ENCODE data around the gene PLXDC2. TPM values are rescaled to one million over a fixed set of nuclear protein-coding genes. Genes with fewer than 3 reads are reported as not detected.

The PLXDC2 gene
- total RNA-seq, 1 experiment from 2014 or later, result not detected

GRCh38 chr10:20256969-20257368, 440.7 kb downstream of the PLXDC2 start:
- H3K27me3 ChIP-seq (ENCODE audit: low read length), result no peaks in the 10 kb centered on the region
- CTCF ChIA-PET, result no interaction called here
- no peak overlapping the region for H3K9ac ChIP-seq (ENCODE audit: low read length)
- POLR2A ChIA-PET (ENCODE audit: unreplicated experiment), result no interaction called here
- no peaks in the 10 kb centered on the region for H3K79me2 ChIP-seq (ENCODE audit: low read length)
- DNase-seq, result no peak
- H4K20me1 ChIP-seq (ENCODE audit: low read length), result no peaks in the 10 kb centered on the region
- no peaks in the 10 kb centered on the region for H3K4me1 ChIP-seq (ENCODE audit: insufficient read depth, low read length)
- H3K36me3 ChIP-seq (ENCODE audit: low read depth, low read length), result no peaks in the 10 kb centered on the region
- TF ChIP-seq EZH2 (IDR thresholded peaks at IDR 0.05; ENCODE audit: low read length, unreplicated experiment), result no peak
- TF ChIP-seq EZH2phosphoT487 (IDR thresholded peaks at IDR 0.05; ENCODE audit: borderline replicate concordance, low read length), result no peak
- no peak for TF ChIP-seq CTCF (conservative IDR thresholded peaks at IDR 0.05; ENCODE audit: low read depth, low read length)
- H3K4me3 ChIP-seq (ENCODE audit: low read length), result no peak overlapping the region
- no peak overlapping the region for H2AFZ ChIP-seq (ENCODE audit: low read length)
- no peaks in the 10 kb centered on the region for H3K9me2 ChIP-seq (replicated peaks; ENCODE audit: low read length)
- ATAC-seq, result no peak
- no peak overlapping the region for H3K4me2 ChIP-seq (ENCODE audit: low read length)
- intact Hi-C loops (cut with micrococcal nuclease), result no loop called here
- H3F3A ChIP-seq (ENCODE audit: low read length, unreplicated experiment), result no peaks in the 10 kb centered on the region
- no peak overlapping the region for H3K27ac ChIP-seq (ENCODE audit: low read length)
- no peaks in the 10 kb centered on the region for H3K9me3 ChIP-seq (ENCODE audit: low read length)
- BruUV-seq (replicated peaks), result no TSS peak

- TF ChIP-seq EZH2 (IDR thresholded peaks at IDR 0.05; ENCODE audit: low read length, unreplicated experiment) (no peak), EZH2phosphoT487 (IDR thresholded peaks at IDR 0.05; ENCODE audit: borderline replicate concordance, low read length) (no peak), CTCF (conservative IDR thresholded peaks at IDR 0.05; ENCODE audit: low read depth, low read length) (no peak)
- H4K20me1 ChIP-seq (ENCODE audit: low read length), result no peaks in the 10 kb centered on the region
- no peaks in the 10 kb centered on the region for H3K27me3 ChIP-seq (ENCODE audit: low read length)
- H3K9me3 ChIP-seq (ENCODE audit: low read length), result no peaks in the 10 kb centered on the region
- no TSS peak for BruUV-seq (replicated peaks)
- H3K36me3 ChIP-seq (ENCODE audit: low read depth, low read length), result no peaks in the 10 kb centered on the region
- intact Hi-C loops (cut with micrococcal nuclease), result no loop called here
- ChIA-PET CTCF (no interaction called here), POLR2A (ENCODE audit: unreplicated experiment) (no interaction called here)
- no peaks in the 10 kb centered on the region for H3F3A ChIP-seq (ENCODE audit: low read length, unreplicated experiment)
- no peak overlapping the region for H3K4me2 ChIP-seq (ENCODE audit: low read length)
- H3K79me2 ChIP-seq (ENCODE audit: low read length), result no peaks in the 10 kb centered on the region
- ATAC-seq, result no peak
- H3K27ac ChIP-seq (ENCODE audit: low read length), result no peak overlapping the region
- H3K9me2 ChIP-seq (replicated peaks; ENCODE audit: low read length), result no peaks in the 10 kb centered on the region
- no peak overlapping the region for H2AFZ ChIP-seq (ENCODE audit: low read length)
- H3K9ac ChIP-seq (ENCODE audit: low read length), result no peak overlapping the region
- no peak overlapping the region for H3K4me3 ChIP-seq (ENCODE audit: low read length)
- H3K4me1 ChIP-seq (ENCODE audit: insufficient read depth, low read length), result no peaks in the 10 kb centered on the region
- no peak for DNase-seq
Observed at GRCh38 chr10:20257422-20257821, 441.2 kb downstream of the PLXDC2 start.

GRCh38 chr10:20265146-20265545, 448.9 kb downstream of the PLXDC2 start:
- H4K20me1 ChIP-seq (ENCODE audit: low read length), result no peaks in the 10 kb centered on the region
- ATAC-seq (no peak), DNase-seq (no peak)
- H3K4me3 ChIP-seq (ENCODE audit: low read length), result no peak overlapping the region
- ChIA-PET CTCF (no interaction called here), POLR2A (ENCODE audit: unreplicated experiment) (no interaction called here)
- H3K79me2 ChIP-seq (ENCODE audit: low read length), result no peaks in the 10 kb centered on the region
- no peaks in the 10 kb centered on the region for H3K27me3 ChIP-seq (ENCODE audit: low read length)
- no peak overlapping the region for H3K27ac ChIP-seq (ENCODE audit: low read length)
- no peak for TF ChIP-seq EZH2phosphoT487 (IDR thresholded peaks at IDR 0.05; ENCODE audit: borderline replicate concordance, low read length)
- no peak for TF ChIP-seq CTCF (conservative IDR thresholded peaks at IDR 0.05; ENCODE audit: low read depth, low read length)
- no peak for TF ChIP-seq EZH2 (IDR thresholded peaks at IDR 0.05; ENCODE audit: low read length, unreplicated experiment)
- intact Hi-C loops (cut with micrococcal nuclease), result no loop called here
- no peaks in the 10 kb centered on the region for H3K9me3 ChIP-seq (ENCODE audit: low read length)
- no peaks in the 10 kb centered on the region for H3K9me2 ChIP-seq (replicated peaks; ENCODE audit: low read length)
- H3K36me3 ChIP-seq (ENCODE audit: low read depth, low read length), result no peaks in the 10 kb centered on the region
- no TSS peak for BruUV-seq (replicated peaks)
- no peak overlapping the region for H3K4me2 ChIP-seq (ENCODE audit: low read length)
- no peaks in the 10 kb centered on the region for H3F3A ChIP-seq (ENCODE audit: low read length, unreplicated experiment)
- H2AFZ ChIP-seq (ENCODE audit: low read length), result no peak overlapping the region
- no peaks in the 10 kb centered on the region for H3K4me1 ChIP-seq (ENCODE audit: insufficient read depth, low read length)
- H3K9ac ChIP-seq (ENCODE audit: low read length), result no peak overlapping the region
